HG02642 (cell line): ENCODE data around the gene CCDC157.
"Not testable (repeated sequence)": the region's sequence is repeated elsewhere in the genome, so short reads cannot be mapped to it uniquely, and the experiment has no call there.

Experiments used
- ATAC-seq: cut with Tn5 transposase; IDR thresholded peaks from one replicate; pipeline ENCODE4 v1.9.1; 2021; ENCODE audit warnings: mild to moderate bottlenecking; ENCODE audit not compliant: unreplicated experiment, poor library complexity

CCDC157 gene

GRCh38 chr22:30383061-30383460 lies 26.3 kb downstream of the CCDC157 start:
- ATAC-seq, result no peak

DNA sequence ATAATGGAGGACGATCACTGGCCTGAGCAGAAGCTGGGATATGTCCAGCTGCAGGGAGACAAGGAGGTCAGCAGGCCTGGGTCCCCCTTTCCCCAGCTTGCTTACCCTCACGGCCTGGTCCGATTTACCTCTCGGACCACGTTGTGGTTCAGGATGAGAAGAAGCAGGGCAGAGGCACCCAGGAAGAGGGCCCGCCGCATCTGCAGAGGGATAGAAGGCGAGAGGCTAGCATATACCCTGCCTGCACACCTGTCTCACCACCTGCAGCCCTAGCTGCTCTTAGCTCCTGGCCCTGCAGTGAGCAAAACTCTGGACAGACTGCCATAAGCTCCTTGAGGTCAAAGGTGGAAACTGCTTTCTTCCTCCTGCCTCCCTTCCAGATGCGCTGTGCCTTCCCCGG lies 29.1 kb downstream of the CCDC157 start:
- no peak for ATAC-seq

DNA sequence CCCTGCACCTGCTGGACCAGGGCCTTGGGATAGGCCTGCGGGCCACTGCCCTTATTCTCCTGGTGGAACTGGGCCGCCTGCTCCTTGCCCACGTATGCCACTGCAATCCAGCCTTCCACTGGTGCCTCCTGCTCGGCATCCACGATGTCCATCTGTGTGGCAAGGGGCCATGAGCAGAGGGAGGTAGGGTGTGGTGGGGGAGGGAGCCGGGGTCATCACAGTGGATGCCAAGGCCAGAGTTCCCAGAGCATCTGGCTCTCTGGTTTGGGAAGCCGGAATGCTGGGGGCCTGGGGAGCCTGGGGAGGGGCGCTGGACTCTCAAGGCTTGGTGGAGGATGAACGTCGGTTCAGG lies 29.8 kb downstream of the CCDC157 start:
- no peak for ATAC-seq

GRCh38 chr22:30386960-30387827 lies 30.4 kb downstream of the CCDC157 start, which contains the start of gene RNF215:
Gene RNF215 (minus strand): TSS chr22:30387411. CDS start chr22:30387313, 98 bp downstream.
- peak; percentile 81 for ATAC-seq

GRCh38 chr22:30390974-30391691 lies 34.3 kb downstream of the CCDC157 start:
- no peak for ATAC-seq

DNA sequence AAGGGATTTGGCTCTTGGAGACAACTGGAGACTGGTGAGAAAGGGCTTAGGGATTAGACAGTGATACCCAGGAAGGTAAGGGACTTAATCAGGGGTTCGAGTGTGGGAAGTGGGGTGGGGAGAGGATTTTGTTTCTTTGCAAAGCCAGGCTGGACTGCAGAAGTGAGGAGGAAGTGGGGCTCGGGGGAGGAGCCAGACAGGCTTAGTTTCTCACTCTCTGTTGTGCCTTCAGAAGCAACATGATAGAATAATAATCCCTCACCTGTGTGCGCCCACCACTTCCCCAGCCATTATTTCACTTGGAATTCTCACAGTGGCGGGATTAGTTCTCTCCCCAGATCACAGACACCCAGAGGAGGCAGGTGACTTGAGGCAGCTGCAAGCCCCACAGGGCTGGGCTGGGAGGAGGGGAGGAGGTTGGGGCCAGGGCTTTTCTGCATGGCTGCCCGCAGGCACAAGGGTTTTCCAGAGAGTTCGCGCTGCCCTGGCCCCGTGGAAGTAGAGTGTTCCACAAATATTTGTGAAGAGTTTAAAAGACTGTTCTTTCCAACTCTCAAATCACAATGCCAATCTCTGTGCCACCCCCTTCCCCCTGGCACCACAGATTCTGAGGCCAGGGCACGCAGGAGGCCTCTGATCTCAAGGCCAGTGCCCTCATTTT lies 36.0 kb downstream of the CCDC157 start:
- ATAC-seq, result no peak

- no peak for ATAC-seq
These were observed 36.5 kb downstream of the CCDC157 start for GRCh38 chr22:30393322-30393680.

DNA sequence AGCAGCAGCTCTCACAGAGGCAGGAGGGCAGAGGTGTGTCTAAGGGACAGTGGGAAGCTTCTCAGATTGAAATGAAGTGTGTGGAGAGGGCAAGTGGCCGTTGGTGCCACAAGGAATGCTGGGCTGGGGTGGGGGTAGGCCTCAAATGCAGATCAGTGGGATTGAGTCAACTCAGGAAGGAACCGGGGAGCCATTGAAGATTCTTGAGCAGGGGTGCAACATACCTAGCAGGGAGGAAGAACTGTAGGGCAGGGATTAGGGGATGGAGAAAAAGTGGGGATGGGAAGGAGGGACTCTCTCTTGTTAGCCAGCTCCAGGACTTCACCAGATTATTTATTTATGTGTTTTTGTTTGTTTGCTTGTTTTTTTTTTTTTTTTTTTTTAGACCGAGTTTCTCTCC lies 37.1 kb downstream of the CCDC157 start:
- ATAC-seq, result no peak

DNA sequence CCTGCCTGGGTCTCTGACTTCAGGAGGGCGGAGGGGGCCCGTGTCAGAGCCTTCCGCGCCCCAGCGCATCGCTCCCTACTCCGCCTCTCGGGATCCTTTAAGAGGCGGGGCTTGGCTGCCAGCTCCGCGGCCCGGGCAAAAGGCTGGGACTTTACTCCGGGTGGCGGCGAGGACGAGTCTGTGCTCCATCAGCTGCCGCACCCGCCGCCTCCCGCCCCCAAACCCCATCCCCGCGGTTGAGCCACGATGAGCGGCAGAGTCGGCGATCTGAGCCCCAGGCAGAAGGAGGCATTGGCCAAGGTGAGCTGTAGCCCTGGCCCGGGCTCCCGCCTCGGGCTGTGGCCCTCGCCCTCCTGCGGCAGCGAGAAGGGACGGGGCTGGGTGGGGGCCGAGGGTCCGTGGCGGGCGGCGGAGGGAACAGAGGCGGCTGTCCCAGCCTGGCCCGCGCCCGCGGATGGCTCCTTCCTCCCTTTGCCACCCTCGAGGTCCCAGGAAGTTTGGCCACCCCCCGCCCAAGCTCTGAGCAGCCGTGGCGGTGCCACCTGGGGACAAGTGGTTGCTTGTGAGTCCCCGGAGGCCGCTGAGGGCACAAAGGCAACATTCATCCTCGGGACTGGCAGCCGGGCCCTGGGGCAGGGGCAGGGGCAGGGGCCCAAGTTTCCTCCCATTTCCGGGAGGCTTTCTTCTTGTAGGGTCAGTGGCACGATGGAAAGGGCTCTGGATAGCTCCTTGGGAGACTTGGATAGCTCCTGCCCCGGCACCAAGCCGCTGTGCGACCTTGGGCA lies 40.3 kb downstream of the CCDC157 start, which contains the start of gene SEC14L2:
TSS of gene SEC14L2 (plus strand) at position 148 of the 785 bp plus-strand sequence. CDS start at position 247, 99 bp downstream.
- no peak for ATAC-seq

DNA sequence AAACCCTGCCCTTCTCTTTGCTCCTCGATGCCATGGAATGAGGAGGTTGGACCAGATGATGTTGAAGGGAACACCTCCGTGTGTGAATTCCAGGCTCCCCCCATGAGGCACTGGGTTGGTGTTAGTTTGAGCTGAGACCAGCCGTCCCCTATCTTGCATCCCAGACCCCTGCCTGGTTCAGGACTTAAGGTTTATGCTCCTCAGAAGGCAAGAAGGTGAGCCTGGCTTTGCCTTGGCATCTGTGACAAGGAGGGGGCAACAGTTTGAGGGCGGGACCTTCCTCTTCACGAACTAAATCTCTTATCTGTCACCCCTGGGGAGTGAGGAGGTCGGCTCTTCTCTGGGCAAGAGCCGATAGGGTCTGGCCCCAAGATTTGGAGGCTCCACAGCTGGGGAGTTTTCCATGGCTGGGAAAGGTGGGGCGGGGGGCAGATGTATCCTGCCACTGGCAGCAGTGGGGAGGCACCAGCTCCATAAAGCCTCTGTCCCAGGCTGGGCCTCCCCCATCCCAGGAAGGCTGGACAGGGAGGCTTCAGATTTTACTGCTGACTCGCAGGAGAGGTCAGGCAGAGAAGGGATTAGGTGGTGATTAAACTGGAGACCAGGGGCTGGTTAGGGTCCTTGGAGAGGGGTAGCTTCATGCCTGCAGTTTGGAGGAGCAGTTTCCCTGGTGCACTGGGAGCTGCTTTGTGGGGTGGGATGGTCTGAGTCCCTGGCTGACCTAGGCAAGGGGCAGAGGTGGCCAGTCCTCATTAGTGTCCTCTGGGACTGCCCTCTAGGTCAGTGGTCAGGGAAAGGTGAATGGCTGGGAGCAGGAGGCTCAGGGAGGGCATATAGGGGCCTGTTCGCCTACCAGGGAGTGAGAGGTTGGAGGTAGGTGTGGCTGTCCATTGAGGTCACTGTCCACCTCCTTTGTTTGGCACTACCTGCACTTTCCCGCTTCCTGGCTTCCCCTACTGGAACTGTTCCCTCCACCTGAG lies 41.1 kb downstream of the CCDC157 start:
- ATAC-seq, result no peak

DNA sequence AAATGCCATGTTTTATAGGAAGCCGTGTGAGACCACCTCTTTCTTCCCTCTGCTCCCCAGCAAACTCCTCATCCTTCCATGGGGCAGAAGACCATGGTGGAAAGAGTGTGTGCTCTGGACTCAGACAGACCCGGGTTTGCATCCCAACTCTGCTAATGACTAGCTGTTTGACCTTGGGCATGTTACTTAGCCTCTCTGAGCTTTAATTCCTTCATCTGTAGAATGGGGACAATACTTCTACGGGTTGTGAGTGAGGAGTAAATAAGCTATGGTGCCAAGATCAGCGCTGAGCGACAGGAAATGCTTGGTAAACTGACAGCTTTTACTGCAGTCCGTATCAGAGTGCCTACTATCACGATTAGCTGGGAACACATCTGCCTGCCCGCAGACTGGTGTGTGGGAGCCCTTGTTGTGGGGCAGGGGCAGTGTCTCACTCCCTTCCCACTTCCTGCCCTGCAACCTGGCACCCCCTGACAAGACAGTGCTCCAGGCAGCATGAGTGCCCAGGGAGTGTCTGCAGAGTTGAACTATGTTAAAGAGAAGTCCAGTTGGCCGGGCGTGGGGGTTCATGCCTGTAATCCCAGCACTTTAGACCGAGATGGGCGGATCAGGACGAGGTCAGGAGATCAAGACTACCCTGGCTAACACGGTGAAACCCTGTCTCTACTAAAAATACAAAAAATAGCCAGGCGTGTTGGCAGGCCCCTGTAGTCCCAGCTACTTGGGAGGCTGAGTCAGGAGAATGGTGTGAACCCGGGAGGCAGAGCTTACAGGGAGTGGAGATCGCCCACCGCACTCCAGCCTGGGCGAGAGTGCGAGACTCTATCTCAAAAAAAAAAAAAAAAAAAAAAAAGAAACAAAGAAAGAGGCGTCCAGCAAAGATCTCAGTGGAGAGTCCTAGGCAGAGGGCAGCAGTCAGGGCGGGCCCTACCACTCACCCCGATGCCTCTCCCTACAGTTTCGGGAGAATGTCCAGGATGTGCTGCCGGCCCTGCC lies 42.2 kb downstream of the CCDC157 start:
- no peak for ATAC-seq

DNA sequence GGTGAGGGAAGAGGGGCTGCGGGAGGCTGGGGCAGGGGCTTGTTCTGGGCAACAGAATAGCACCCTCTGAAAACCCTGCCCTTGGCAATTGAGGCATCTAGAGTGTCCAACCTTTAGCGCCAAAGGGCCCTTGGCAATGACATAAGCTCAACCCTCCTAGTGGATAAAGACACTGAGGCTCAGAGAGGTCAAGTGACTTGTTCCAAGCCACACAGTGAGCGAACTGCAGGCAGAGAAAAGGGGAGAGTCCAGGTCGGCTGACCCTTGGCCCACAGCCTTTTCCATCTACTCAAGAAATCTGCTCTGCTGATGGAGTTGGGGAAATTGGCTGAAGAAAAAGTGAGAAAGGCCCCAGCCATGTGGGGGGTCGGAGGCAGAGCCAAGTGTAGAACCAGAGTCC lies 42.9 kb downstream of the CCDC157 start:
- no peak for ATAC-seq

DNA sequence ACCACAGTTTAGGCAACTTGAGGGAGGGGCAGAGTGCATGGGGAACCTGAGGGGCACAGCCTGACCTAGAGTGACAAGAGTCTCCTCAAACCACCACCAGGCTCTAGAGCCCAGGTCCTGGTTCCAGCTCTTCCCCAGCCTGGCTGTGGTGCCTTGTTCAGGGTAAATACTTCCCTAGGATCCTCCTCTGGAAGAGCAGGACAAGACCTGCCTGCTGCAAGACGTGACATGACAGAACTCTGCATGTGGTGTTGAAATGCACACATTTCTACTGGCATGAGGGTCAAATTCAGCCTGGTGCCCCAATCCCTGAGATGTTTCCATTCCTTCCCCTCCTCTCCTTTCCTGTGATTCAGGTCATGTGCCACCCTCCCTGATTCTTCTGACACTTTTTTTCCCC lies 43.4 kb downstream of the CCDC157 start:
- ATAC-seq, result no peak

DNA sequence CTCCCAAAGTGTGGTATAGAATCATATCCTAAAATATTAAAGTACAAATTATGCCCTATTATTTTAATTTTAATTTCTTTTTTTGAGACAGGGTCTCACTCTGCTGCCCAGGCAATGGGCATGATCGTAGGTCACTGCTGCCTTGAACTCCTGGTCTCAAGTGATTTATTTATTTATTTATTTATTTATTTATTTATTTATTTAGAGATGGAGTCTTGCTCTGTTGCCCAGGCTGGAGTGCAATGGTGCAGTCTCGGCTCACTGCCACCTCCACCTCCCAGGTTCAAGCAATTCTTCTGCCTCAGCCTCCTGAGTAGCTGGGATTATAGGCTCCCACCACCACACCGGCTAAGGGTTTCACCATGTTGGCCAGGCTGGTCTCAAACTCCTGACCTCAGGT lies 44.2 kb downstream of the CCDC157 start:
- ATAC-seq, result not testable (repeated sequence)

GRCh38 chr22:30402028-30402765 lies 45.4 kb downstream of the CCDC157 start:
- ATAC-seq, result no peak

DNA sequence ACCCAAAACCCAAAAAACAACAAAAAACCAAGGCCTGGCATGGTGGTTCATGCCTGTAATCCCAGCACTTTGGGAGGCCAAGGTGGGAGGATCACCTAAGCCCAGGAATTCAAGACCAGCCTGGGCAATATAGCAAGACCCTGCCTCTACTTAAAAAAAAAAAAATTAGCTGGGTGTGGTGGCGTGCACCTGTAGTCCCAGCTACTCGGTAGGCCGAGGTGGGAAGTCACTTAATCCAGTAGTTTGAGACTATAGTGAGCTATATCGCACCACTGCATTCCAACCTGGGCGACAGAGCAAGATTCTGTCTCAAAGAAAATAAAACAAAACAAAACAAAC lies 45.9 kb downstream of the CCDC157 start:
- ATAC-seq, result not testable (repeated sequence)

DNA sequence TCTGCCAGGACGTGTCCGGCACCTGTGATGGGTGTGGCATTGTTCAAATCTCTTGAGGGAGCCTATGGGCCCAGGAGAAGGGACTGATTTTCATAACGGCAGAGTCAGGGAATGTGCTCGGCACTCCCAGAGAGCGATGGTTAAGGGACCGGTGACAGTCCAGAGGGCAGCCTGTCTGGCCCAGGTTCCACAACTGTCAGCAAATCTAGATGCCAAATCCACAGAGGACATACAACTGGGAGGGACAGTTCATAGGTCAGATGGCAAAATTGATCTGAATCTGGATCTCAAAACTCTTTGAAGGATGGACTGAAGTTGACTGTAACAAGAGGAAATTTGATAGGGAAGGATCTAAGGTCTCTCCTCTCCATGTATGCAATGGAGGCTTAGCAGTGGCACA lies 47.5 kb downstream of the CCDC157 start:
- no peak for ATAC-seq
